Esophagus muscularis mucosa (tissue), 3 donors: Measurements from ENCODE around the gene SIGLEC1.

ENCODE experiments used
- POLR2A ChIP-seq: fragments of 450-650 bp; IDR thresholded peaks from one replicate; pipeline ENCODE4 v1.6.1; 2017; ENCODE audit warnings: antibody characterized with exemption, moderate library complexity, mild to moderate bottlenecking, low read depth
- TF ChIP-seq, protein P1 (sequence below), 3 experiments: fragments of 200-600 bp in 2 of 3; fragments of 450-650 bp in 1 of 3; sonication (generic) in 2 of 3; IDR thresholded peaks; one replicate each; pipeline ENCODE4 v1.5.1; 2017 to 2019; ENCODE audit warnings: antibody characterized with exemption in 3 of 3, mild to moderate bottlenecking in 2 of 3, moderate library complexity in 1 of 3

DNA sequence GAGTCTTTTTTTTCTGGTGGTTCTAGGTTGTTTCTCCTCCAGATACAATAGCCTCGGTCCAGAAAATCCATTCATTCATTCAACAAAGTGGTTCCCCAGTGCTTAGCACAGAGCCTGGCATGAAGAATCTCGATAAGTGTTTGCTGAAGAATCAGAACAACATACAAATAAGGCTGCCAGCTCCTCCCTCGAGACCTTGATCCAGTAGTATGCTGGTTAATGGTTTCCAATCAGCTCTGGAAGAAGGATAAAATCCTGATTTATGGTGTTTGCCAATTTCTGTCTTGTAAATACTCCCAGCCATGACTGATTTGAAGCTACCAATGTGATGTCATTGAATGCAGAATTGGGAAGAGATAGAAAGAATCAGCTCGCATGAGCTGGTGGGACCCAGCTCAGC is 23.4 kb upstream of the SIGLEC1 start:
- TF ChIP-seq, protein P1, sequence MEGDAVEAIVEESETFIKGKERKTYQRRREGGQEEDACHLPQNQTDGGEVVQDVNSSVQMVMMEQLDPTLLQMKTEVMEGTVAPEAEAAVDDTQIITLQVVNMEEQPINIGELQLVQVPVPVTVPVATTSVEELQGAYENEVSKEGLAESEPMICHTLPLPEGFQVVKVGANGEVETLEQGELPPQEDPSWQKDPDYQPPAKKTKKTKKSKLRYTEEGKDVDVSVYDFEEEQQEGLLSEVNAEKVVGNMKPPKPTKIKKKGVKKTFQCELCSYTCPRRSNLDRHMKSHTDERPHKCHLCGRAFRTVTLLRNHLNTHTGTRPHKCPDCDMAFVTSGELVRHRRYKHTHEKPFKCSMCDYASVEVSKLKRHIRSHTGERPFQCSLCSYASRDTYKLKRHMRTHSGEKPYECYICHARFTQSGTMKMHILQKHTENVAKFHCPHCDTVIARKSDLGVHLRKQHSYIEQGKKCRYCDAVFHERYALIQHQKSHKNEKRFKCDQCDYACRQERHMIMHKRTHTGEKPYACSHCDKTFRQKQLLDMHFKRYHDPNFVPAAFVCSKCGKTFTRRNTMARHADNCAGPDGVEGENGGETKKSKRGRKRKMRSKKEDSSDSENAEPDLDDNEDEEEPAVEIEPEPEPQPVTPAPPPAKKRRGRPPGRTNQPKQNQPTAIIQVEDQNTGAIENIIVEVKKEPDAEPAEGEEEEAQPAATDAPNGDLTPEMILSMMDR (IDR thresholded peaks at IDR 0.05) = no peak
- no peak for TF ChIP-seq POLR2A
